Fibroblast of mammary gland (primary cell): ENCODE measurements around the gene NOL4.

Source experiments
- DNase-seq: peaks from one replicate; pipeline ENCODE4 v3.0.0-alpha.2; 2010; ENCODE audit warnings: low read depth
- H3K4me3 ChIP-seq: 2 replicates; pipeline ENCODE4 v1.5.1; 2011; ENCODE audit warnings: low read depth, mild to moderate bottlenecking, low read length, moderate library complexity; ENCODE audit not compliant: control insufficient read depth
- TF ChIP-seq, protein P1 (sequence below): conservative IDR thresholded peaks from 2 replicates; pipeline ENCODE4 v1.5.1; 2011; ENCODE audit warnings: low read depth, low read length, inconsistent platforms; ENCODE audit not compliant: control insufficient read depth, insufficient read depth

Gene NOL4

DNA sequence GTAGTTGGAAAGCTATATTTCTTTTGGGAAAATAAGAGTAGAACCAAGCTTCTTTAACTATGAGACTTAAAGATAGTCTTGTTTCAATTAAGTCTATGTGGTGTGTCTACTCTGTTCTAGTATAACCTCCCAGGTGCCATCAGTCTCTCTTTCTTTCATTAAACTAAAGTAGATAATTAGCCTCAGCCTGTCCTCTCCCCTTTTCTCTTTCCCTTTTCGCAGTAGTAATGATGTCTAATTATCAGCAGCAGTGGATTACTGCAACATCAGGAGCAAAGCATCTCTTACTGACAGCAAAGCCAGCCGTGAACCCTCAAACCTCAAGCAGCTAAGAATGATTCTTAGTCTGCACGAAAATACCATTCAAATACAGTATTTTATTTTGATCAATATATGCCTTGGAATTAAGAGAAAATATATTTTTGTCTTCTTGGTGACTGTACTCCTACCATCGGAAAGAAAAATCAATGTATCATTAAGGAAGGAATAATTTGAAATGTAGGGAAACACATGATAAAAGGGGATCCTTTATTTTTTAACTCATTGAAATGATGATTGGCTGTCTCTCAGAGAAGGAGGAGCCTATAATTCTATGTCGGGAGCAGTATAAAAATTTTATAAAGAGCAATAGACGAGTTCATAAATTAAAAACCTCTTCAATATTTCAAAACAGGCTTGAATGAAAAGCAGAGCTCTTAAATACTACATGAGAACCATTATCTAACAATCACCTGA, 4.5 kb downstream of the NOL4 start:
- no peak overlapping the region for H3K4me3 ChIP-seq
- TF ChIP-seq, protein P1, sequence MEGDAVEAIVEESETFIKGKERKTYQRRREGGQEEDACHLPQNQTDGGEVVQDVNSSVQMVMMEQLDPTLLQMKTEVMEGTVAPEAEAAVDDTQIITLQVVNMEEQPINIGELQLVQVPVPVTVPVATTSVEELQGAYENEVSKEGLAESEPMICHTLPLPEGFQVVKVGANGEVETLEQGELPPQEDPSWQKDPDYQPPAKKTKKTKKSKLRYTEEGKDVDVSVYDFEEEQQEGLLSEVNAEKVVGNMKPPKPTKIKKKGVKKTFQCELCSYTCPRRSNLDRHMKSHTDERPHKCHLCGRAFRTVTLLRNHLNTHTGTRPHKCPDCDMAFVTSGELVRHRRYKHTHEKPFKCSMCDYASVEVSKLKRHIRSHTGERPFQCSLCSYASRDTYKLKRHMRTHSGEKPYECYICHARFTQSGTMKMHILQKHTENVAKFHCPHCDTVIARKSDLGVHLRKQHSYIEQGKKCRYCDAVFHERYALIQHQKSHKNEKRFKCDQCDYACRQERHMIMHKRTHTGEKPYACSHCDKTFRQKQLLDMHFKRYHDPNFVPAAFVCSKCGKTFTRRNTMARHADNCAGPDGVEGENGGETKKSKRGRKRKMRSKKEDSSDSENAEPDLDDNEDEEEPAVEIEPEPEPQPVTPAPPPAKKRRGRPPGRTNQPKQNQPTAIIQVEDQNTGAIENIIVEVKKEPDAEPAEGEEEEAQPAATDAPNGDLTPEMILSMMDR = no peak

DNA sequence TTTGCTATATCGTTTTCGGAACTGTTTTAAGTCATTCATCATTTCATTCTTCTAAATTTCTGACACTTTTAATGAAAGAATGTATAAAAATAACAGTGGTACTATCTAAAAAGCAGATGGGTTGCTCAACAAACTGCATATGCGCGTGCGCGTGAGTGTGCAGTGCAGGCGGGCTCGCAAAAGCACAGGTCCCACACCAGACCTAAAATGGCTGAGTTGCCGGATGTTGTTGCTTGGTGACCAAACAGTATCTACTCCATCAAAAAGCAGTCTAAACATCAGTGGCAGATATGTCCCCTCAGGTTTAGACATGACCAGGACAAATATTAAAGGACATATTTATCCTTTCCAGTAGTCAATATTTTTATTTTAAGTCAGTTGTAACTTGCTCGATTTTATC, 5.1 kb downstream of the NOL4 start:
- TF ChIP-seq, protein P1 = no peak
- no peak overlapping the region for H3K4me3 ChIP-seq
- no peak for DNase-seq

More for the DNA sequence above, 4.5 kb downstream of the NOL4 start:
- no peak for DNase-seq

DNA sequence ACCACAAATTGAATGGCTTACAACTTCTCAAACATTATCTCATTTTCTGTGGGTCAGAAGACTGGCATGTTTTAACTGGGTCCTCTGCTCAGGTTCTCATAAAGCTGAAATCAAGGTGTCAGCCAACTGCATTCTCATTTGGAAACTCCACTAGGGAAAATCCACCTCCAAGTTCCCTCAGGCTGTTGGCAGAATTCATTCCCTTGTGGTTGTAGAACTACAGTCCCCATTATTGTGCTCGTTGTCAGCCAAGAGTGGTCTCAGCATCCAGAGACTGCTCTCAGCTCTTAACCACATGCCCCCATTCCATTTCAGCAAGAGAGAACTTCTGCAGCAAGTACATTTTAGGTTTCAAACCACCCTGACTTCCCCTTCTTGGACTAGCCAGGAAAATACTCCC, 12.2 kb downstream of the NOL4 start:
- no peak overlapping the region for H3K4me3 ChIP-seq
- no peak for DNase-seq
- TF ChIP-seq, protein P1 = no peak

DNA sequence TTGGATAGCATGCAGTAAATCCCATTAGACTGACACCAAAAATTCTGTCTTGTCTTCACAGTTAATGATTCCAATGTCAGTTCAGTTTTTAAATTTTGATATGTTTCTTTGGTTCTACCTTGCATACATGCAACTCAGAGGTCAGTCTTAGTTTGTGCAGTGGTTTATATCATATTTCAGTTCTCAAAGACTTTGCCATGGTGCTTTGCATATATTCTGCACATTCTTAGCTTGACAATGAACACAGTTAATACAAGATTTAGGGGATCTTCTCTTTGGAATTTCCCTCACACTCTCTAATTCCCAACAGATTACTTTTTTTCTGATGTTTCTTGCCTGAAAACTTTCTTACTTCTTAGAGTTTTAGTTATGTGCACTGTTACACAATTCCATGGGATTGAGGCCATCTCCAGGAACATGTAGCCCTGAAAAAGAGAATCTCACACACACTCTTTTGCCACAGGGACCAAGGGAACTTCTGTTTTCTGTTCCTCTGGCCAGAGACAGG, 17.3 kb downstream of the NOL4 start:
- no peak overlapping the region for H3K4me3 ChIP-seq
- DNase-seq = no peak
- TF ChIP-seq, protein P1 = no peak

DNA sequence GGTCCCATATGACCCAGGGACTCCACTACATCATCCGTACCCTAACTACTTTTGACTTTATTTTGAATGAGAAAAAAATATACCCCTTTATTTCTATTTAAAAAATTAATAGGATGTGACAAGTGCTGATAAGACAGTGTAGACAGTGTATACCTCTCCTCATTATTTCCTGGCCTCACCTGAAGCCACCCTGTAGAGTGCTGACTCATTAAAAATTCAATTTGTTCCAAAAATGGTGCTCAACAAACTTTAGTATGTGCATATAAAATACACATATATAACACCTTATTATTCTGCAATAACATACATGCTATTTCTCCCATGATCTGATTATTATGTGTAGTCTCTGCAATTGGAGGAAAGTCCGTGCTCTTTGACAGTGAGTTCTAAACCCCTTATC, 20.8 kb downstream of the NOL4 start:
- TF ChIP-seq, protein P1 = no peak

DNA sequence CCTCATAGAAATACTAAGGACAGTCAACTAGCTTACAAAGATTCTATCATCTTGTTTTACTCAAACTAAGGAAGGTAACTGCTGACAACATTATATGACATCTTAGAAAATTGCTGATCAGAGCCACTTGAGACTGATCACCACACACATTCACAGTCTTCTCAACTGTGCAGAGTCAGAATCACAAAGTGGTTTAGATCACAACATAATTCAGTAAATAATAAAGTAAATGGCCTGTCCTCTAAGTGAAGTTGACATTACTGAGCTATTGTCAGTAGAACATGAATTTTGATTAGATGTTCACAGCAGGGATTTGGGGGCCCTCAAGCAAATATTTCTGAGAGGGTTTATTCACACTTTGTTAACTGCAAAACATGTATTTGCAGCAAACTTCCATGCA, 28.5 kb downstream of the NOL4 start:
- TF ChIP-seq, protein P1 = no peak
- no peak for DNase-seq
- H3K4me3 ChIP-seq = no peak overlapping the region

More for the DNA sequence above, 20.8 kb downstream of the NOL4 start:
- DNase-seq = no peak
- H3K4me3 ChIP-seq = no peak overlapping the region
